Posterior vena cava (tissue), 2 donors: ENCODE results near the gene OBSCN. TPM values are rescaled to one million over a fixed set of nuclear protein-coding genes. Genes with fewer than 3 reads are reported as not detected.

Source experiments
- DNase-seq: peaks from one replicate; pipeline ENCODE4 v3.0.0-alpha.2; 2020; ENCODE audit warnings: low spot score
- intact Hi-C, 2 donors: fragments of 100-400 bp; cut with DNase I; formaldehyde crosslinking; loops; one replicate each; pipeline versions ENCODE4 v1.14.1 to v1.14.2; 2022 to 2023
- total RNA-seq, 2 donors: library from RNA; stranded (reverse); fragmentation: NEBNext Ultra II Directional; extraction: Animal tissue kit (Norgen Biotek cat#: 25700); gene quantifications; one replicate each; pipeline ENCODE4 v1.2.1, GENCODE V29; 2021
- donor health status: DM: yes; HTN: yes; CAD: no.
- donor health status: DM: yes; HTN: yes; CAD: no.

The OBSCN gene
- total RNA-seq, 2 donors from 2014 or later: 3.5 to 6.3 TPM

- DNase-seq: peak; percentile 78
- intact Hi-C loops: no loop called here
Measured at GRCh38 chr1:228289996-228290881, 82.4 kb downstream of the OBSCN start.

GRCh38 chr1:228291906-228292608, 84.2 kb downstream of the OBSCN start:
- DNase-seq: peak; percentile 73
- intact Hi-C loops: no loop called here

GRCh38 chr1:228292609-228292911, 84.7 kb downstream of the OBSCN start:
- DNase-seq: no peak

GRCh38 chr1:228293393-228293792, 85.5 kb downstream of the OBSCN start:
- intact Hi-C loops: no loop called here
- peak; percentile 70 for DNase-seq

More at GRCh38 chr1:228292609-228292911, 84.7 kb downstream of the OBSCN start:
- intact Hi-C loops: no loop called here

DNA sequence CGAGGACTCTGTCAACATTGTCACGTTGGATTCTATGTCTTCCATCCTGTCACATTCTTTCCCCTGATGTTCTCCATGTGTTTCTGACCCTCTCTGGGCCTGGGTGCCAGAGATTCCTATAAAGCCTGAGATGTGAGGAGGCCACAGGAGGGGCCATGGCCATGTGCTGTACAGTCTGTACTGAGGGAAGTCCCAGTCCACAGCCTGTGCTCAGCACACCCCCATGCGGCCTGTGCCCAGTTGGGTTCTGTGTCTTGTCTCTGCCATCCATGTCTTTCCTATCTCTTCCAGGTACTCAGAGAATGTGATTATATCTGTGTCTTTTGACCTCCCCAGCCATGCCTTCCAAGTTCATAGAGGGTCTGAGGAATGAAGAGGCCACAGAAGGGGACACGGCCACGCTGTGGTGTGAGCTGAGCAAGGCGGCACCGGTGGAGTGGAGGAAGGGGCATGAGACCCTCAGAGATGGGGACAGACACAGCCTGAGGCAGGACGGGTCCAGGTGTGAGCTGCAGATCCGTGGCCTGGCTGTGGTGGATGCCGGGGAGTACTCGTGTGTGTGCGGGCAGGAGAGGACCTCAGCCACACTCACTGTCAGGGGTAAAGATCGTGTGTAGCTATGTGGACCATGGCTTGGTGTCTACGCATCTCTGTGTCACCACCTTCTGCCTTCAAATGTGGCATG, 86.1 kb downstream of the OBSCN start:
- intact Hi-C loops: no loop called here
- peak; percentile 51 for DNase-seq

DNA sequence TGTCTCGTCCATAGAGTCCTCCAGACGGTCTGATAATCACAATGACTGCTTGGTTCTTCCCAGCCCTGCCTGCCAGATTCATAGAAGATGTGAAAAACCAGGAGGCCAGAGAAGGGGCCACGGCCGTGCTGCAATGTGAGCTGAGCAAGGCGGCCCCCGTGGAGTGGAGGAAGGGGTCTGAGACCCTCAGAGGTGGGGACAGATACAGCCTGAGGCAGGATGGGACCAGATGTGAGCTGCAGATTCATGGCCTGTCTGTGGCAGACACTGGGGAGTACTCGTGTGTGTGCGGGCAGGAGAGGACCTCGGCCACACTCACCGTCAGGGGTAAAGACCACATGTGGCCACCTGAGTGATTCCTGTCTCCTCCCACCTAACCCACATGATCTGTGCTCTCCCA, 86.9 kb downstream of the OBSCN start:
- intact Hi-C loops: no loop called here
- DNase-seq: peak; percentile 52

GRCh38 chr1:228295201-228295600, 87.4 kb downstream of the OBSCN start:
- peak; percentile 53 for DNase-seq
- intact Hi-C loops: no loop called here

DNA sequence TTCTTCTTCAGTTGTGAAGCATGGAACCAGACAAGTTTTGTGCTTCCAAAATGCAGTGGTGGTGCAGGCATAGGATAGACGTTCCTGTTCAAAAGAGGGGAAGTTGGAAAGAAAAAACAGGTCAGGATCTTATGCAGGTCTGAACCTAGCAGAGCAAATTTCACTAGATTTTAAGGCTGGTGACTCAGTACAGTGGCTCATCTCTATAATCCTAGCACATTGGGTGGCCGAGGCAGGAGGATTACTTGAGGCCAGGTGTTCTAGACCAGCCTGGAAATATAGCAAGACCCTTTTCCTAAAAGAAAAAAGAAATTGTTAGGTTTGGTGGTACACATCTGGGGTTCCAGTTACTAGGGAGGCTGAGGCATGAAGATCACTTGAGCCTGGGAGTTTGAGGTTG, 88.1 kb downstream of the OBSCN start:
- DNase-seq: peak; percentile 9
- intact Hi-C loops: no loop called here

DNA sequence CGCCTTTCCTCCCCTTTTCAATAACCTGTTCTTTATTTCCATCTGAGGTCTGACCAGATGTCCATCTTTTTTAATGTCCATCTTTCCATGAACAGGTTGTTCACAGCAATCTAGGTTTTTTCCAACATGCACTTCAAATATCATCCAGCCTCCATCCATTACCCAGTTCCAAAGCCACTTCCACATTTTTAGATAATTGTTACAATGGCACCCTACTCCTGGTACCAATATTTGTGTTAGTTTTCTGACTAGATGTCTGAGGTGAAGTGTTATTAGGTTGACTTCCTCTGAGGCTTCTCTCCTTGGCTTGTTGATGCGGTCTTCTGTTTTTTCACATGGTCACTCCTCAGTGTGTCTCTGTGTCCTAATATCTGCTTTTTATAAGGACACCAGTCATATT, 89.4 kb downstream of the OBSCN start:
- intact Hi-C loops: no loop called here
- no peak for DNase-seq

- intact Hi-C loops: no loop called here
- peak; percentile 37 for DNase-seq
Measured at GRCh38 chr1:228297822-228298221, 90.0 kb downstream of the OBSCN start.

DNA sequence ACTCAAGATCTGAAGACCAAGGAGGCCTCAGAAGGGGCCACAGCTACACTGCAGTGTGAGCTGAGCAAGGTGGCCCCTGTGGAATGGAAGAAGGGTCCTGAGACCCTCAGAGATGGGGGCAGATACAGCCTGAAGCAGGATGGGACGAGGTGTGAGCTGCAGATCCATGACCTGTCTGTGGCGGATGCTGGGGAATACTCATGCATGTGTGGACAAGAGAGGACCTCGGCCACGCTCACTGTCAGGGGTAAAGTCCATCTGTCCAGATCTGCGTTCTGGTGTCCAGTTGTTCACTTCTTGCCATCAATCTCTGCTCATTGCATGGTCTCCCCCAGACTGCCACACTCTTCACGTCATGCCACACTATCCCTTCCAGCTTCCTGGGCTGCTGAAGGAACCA, 90.6 kb downstream of the OBSCN start:
- intact Hi-C loops: no loop called here
- DNase-seq: peak; percentile 23

DNA sequence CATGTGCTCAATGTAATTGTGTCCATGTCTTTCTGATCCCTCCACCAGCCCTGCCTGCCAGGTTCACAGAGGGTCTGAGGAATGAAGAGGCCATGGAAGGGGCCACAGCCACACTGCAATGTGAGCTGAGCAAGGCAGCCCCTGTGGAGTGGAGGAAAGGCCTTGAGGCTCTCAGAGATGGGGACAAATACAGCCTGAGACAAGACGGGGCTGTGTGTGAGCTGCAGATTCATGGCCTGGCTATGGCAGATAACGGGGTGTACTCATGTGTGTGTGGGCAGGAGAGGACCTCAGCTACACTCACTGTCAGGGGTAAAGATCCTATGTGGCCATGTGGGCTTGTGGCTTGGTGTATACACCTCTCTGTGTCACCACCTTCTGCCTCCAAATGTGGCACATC, 91.4 kb downstream of the OBSCN start:
- DNase-seq: peak; percentile 28
- intact Hi-C loops: no loop called here

DNA sequence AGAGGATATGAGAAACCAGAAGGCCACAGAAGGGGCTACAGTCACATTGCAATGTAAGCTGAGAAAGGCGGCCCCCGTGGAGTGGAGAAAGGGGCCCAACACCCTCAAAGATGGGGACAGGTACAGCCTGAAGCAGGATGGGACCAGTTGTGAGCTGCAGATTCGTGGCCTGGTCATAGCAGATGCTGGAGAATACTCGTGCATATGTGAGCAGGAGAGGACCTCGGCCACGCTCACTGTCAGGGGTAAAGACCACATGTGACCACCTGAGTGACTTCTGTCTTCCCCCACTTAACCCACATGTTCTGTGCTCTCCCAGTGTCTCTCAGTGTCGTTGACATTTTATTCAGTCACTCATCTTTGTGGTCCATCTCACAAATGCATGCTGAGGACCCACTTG, 92.1 kb downstream of the OBSCN start:
- intact Hi-C loops: no loop called here
- DNase-seq: no peak

DNA sequence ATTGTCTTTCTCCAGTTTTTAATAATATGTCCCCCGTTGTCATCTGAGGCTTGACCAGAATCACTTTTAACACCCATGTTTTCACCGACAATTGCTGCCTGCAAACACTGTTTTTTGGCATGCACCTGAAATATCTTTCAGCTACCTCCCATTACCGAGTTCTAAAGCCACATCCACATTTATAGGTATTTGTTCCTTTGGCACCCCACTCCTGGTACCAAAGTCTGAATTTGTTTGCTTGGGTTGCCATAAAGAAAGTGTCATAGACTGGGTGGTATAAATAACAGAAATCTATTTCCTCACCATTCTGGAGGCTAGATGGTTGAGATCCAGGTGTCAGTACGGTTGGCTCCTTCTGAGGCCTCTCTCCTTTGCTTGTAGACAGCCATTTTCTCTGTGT, 94.2 kb downstream of the OBSCN start:
- intact Hi-C loops: no loop called here

GRCh38 chr1:228303596-228303995, 95.8 kb downstream of the OBSCN start:
- DNase-seq: no peak
- intact Hi-C loops: no loop called here

More for the DNA sequence above, 94.2 kb downstream of the OBSCN start:
- DNase-seq: no peak

DNA sequence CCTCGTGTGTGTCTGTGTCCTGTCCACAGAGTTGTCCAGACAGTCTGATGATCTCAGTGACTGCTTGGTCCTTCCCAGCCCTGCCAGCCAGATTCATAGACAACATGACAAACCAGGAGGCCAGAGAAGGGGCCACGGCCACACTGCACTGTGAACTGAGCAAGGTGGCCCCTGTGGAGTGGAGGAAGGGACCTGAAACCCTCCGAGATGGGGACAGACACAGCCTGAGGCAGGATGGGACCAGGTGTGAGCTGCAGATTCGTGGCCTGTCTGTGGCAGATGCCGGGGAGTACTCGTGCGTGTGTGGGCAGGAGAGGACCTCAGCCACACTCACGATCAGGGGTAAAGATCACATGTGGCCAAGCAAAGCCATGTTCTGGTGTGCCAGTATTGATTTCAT, 96.4 kb downstream of the OBSCN start:
- intact Hi-C loops: no loop called here
- no peak for DNase-seq

DNA sequence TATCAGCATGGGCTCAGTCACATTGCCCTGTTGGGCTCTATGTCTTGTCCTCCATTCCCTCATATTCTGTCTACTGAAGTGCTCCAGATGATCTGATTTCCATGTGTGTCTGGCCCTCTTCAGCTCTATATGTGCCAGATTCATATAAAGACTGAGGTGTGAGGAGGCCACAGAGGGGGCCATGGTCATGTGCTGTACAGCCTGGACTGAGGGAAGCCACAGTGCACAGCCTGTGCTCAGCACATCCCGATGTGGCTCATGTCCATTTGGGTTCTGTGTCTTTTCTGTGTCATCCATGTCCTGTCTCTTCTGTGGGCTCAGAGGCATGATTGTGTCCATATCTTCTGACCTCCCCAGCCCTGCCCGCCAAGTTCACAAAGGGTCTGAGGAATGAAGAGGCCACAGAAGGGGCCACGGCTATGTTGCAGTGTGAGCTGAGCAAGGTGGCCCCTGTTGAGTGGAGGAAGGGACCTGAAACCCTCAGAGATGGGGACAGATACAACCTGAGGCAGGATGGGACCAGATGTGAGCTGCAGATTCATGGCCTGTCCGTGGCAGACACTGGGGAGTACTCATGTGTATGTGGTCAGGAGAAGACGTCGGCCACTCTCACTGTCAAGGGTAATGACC, 97.0 kb downstream of the OBSCN start:
- DNase-seq: no peak
- intact Hi-C loops: no loop called here

DNA sequence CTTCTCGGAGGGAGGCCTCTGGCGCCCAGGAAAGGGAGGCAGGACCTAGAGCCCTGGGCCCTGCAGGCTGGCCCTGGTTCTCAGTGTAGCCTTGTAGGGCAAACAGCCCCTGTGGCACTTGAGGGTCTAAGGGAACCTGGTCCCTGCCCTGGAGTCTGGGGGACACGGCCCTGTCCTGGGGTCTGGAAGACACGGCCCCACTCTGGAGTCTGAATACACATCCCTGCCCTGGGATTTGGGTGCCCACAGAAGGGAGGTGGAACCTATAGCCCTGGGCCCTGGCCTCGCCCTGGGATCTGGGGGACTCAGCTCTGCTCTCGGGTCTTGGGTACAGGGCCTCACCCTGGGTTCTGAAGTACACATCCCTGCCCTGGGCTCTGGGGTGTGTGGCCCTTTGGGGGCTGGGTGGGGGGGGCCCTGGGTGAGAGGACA, 97.9 kb downstream of the OBSCN start:
- intact Hi-C loops: no loop called here

GRCh38 chr1:228306275-228307217, 98.7 kb downstream of the OBSCN start:
- DNase-seq: peak; percentile 68
- intact Hi-C loops: no loop called here

More for the DNA sequence above, 97.9 kb downstream of the OBSCN start:
- peak; percentile 74 for DNase-seq
